Measurements from ENCODE around the gene TLL1. TPM values are rescaled to one million over a fixed set of nuclear protein-coding genes. Genes with fewer than 3 reads are reported as not detected.

TLL1 gene
- total and polyA plus RNA-seq, 10 donors: 0.07 to 1.1 (median 0.21) TPM

GRCh38 chr4:165879641-165880040 is 6.6 kb downstream of the TLL1 start:
- H3K36me3 ChIP-seq: no peaks in the 10 kb centered on the region
- TF ChIP-seq POLR2A (IDR thresholded peaks at IDR 0.05) (no peak), CTCF (IDR thresholded peaks at IDR 0.05 in 8 of 11, conservative IDR thresholded peaks at IDR 0.05 in 3 of 11) (no peak)
- peaks cover 0 to 4% (median 3%) of the 10 kb centered on the region in 6 donors for H3K4me1 ChIP-seq
- WGBS, 5 donors: 57 to 75% (median 68%) methylated on average over 3 of the region's 3 CpGs
- no peaks in the 10 kb centered on the region for H3K9me3 ChIP-seq
- peaks cover 0 to 26% (median 11%) of the 10 kb centered on the region in 7 donors for H3K27me3 ChIP-seq (replicated peaks in 1 of 7)
- H3K4me3 ChIP-seq: no peak overlapping the region
- intact Hi-C loops (cut with DNase I; ENCODE audit: low total_unique reads): no loop called here
- no peak for DNase-seq
- H3K27ac ChIP-seq: no peak overlapping the region

GRCh38 chr4:165894159-165894558 is 21.1 kb downstream of the TLL1 start:
- H3K9me3 ChIP-seq: peaks cover 0 to 49% (median 41%) of the 10 kb centered on the region in 8 donors
- WGBS, 5 donors: 73 to 91% (median 80%) methylated on average over 1 of the region's 1 CpG
- no peak for DNase-seq
- intact Hi-C loops (cut with DNase I; ENCODE audit: low total_unique reads): no loop called here
- H3K36me3 ChIP-seq: no peaks in the 10 kb centered on the region
- H3K4me3 ChIP-seq: no peak overlapping the region
- H3K27me3 ChIP-seq (replicated peaks in 1 of 7): no peaks in the 10 kb centered on the region
- H3K4me1 ChIP-seq: no peaks in the 10 kb centered on the region
- no peak for TF ChIP-seq CTCF (IDR thresholded peaks at IDR 0.05 in 8 of 11, conservative IDR thresholded peaks at IDR 0.05 in 3 of 11)
- no peak for TF ChIP-seq POLR2A (IDR thresholded peaks at IDR 0.05)
- no peak for TF ChIP-seq POLR2AphosphoS5 (IDR thresholded peaks at IDR 0.05)
- no peak overlapping the region for H3K27ac ChIP-seq

GRCh38 chr4:165905405-165906027 is 32.5 kb downstream of the TLL1 start:
- DNase-seq: no peak
- WGBS, 5 donors: 60 to 71% (median 68%) methylated on average over 6 of the region's 6 CpGs
- Histone ChIP-seq H3K4me1 (no peaks in the 10 kb centered on the region), H3K27ac (no peak overlapping the region), H3K27me3 (replicated peaks in 1 of 7) (no peaks in the 10 kb centered on the region), H3K4me3 (no peak overlapping the region), H3K36me3 (no peaks in the 10 kb centered on the region), H3K9me3 (peaks cover 0 to 11% (median 0%) of the 10 kb centered on the region in 8 donors)
- TF ChIP-seq CTCF (IDR thresholded peaks at IDR 0.05 in 8 of 11, conservative IDR thresholded peaks at IDR 0.05 in 3 of 11) (no peak), POLR2AphosphoS5 (IDR thresholded peaks at IDR 0.05) (no peak), POLR2A (IDR thresholded peaks at IDR 0.05) (no peak)
- intact Hi-C loops (cut with DNase I; ENCODE audit: low total_unique reads): no loop called here

GRCh38 chr4:165906272-165906671 is 33.2 kb downstream of the TLL1 start:
- TF ChIP-seq CTCF (IDR thresholded peaks at IDR 0.05 in 8 of 11, conservative IDR thresholded peaks at IDR 0.05 in 3 of 11): no peak
- TF ChIP-seq POLR2AphosphoS5 (IDR thresholded peaks at IDR 0.05): no peak
- TF ChIP-seq POLR2A (IDR thresholded peaks at IDR 0.05): no peak
- no peak overlapping the region for H3K27ac ChIP-seq
- no peaks in the 10 kb centered on the region for H3K4me1 ChIP-seq
- intact Hi-C loops (cut with DNase I; ENCODE audit: low total_unique reads): no loop called here
- H3K4me3 ChIP-seq: no peak overlapping the region
- WGBS, 5 donors: 67 to 83% (median 76%) methylated on average over 1 of the region's 1 CpG
- H3K9me3 ChIP-seq: peaks cover 0 to 8% (median 0%) of the 10 kb centered on the region in 8 donors
- no peaks in the 10 kb centered on the region for H3K27me3 ChIP-seq (replicated peaks in 1 of 7)
- H3K36me3 ChIP-seq: no peaks in the 10 kb centered on the region
- DNase-seq: no peak

Measured in spleen (tissue), 11 donors.